ENCODE results near the gene FHIT. TPM values are rescaled to one million over a fixed set of nuclear protein-coding genes. Genes with fewer than 3 reads are reported as not detected.

Gene FHIT
- total and polyA plus RNA-seq, 2 experiments from 2014 or later = 0.22 to 0.90 TPM

GRCh38 chr3:60504827-60505457 is 746.3 kb downstream of the FHIT start:
- H3K79me2 ChIP-seq (ENCODE audit: insufficient read depth) = no peaks in the 10 kb centered on the region
- H3K27ac ChIP-seq = no peak overlapping the region
- 76 to 80% methylated on average over 1 of the region's 1 CpG for WGBS, 2 experiments (ENCODE audit: low coverage in 1 of 2, low lambda C conversion rate in 2 of 2, missing lambda C conversion rate in 2 of 2)
- no peaks in the 10 kb centered on the region for H3K9me2 ChIP-seq (ENCODE audit: insufficient read depth)
- no peaks in the 10 kb centered on the region for H3F3A ChIP-seq (ENCODE audit: insufficient read depth)
- DNase-seq = no peak
- H3K9me3 ChIP-seq (ENCODE audit: low read depth) = no peaks in the 10 kb centered on the region
- in situ Hi-C loops (cut with MboI) = no loop called here
- no peak overlapping the region for H3K9ac ChIP-seq
- H2AFZ ChIP-seq = no peak overlapping the region
- H3K27me3 ChIP-seq (replicated peaks; ENCODE audit: insufficient read depth) = no peaks in the 10 kb centered on the region
- H3K4me3 ChIP-seq = no peak overlapping the region
- TF ChIP-seq EZH2 (IDR thresholded peaks at IDR 0.05; ENCODE audit: insufficient read depth, poor library complexity, severe bottlenecking) (no peak), EZH2phosphoT487 (IDR thresholded peaks at IDR 0.05; ENCODE audit: insufficient read depth, low read depth) (no peak)
- no peaks in the 10 kb centered on the region for H3K4me1 ChIP-seq (ENCODE audit: insufficient read depth)
- H3K36me3 ChIP-seq (ENCODE audit: low read depth) = no peaks in the 10 kb centered on the region
- H3K4me2 ChIP-seq (ENCODE audit: unreplicated experiment) = no peak overlapping the region
- H4K20me1 ChIP-seq (ENCODE audit: insufficient read depth) = no peaks in the 10 kb centered on the region

- TF ChIP-seq EZH2phosphoT487 (IDR thresholded peaks at IDR 0.05; ENCODE audit: insufficient read depth, low read depth) (no peak), EZH2 (IDR thresholded peaks at IDR 0.05; ENCODE audit: insufficient read depth, poor library complexity, severe bottlenecking) (no peak)
- no peaks in the 10 kb centered on the region for H3K9me2 ChIP-seq (ENCODE audit: insufficient read depth)
- H3K27me3 ChIP-seq (replicated peaks; ENCODE audit: insufficient read depth) = no peaks in the 10 kb centered on the region
- no peaks in the 10 kb centered on the region for H3K4me1 ChIP-seq (ENCODE audit: insufficient read depth)
- no peak overlapping the region for H2AFZ ChIP-seq
- peak; percentile 4 for DNase-seq
- no peak overlapping the region for H3K9ac ChIP-seq
- 66 to 69% methylated on average over 6 of the region's 6 CpGs for WGBS, 2 experiments (ENCODE audit: low coverage in 1 of 2, low lambda C conversion rate in 2 of 2, missing lambda C conversion rate in 2 of 2)
- H3K4me2 ChIP-seq (ENCODE audit: unreplicated experiment) = no peak overlapping the region
- no peak overlapping the region for H3K27ac ChIP-seq
- no peaks in the 10 kb centered on the region for H3K36me3 ChIP-seq (ENCODE audit: low read depth)
- H4K20me1 ChIP-seq (ENCODE audit: insufficient read depth) = no peaks in the 10 kb centered on the region
- no peaks in the 10 kb centered on the region for H3K9me3 ChIP-seq (ENCODE audit: low read depth)
- H3K79me2 ChIP-seq (ENCODE audit: insufficient read depth) = no peaks in the 10 kb centered on the region
- in situ Hi-C loops (cut with MboI) = no loop called here
- no peak overlapping the region for H3K4me3 ChIP-seq
- H3F3A ChIP-seq (ENCODE audit: insufficient read depth) = no peaks in the 10 kb centered on the region
Measured at GRCh38 chr3:60501314-60501713, 749.9 kb downstream of the FHIT start.

GRCh38 chr3:60497902-60498301 is 753.4 kb downstream of the FHIT start:
- Histone ChIP-seq H3K36me3 (ENCODE audit: low read depth) (no peaks in the 10 kb centered on the region), H3K4me1 (ENCODE audit: insufficient read depth) (no peaks in the 10 kb centered on the region), H3K4me3 (no peak overlapping the region), H3K79me2 (ENCODE audit: insufficient read depth) (no peaks in the 10 kb centered on the region), H3K9me3 (ENCODE audit: low read depth) (no peaks in the 10 kb centered on the region), H3K27ac (no peak overlapping the region), H2AFZ (no peak overlapping the region), H3K9me2 (ENCODE audit: insufficient read depth) (no peaks in the 10 kb centered on the region), H3K9ac (no peak overlapping the region), H3F3A (ENCODE audit: insufficient read depth) (no peaks in the 10 kb centered on the region), H3K4me2 (ENCODE audit: unreplicated experiment) (no peak overlapping the region), H4K20me1 (ENCODE audit: insufficient read depth) (no peaks in the 10 kb centered on the region), H3K27me3 (replicated peaks; ENCODE audit: insufficient read depth) (no peaks in the 10 kb centered on the region)
- no peak for TF ChIP-seq EZH2 (IDR thresholded peaks at IDR 0.05; ENCODE audit: insufficient read depth, poor library complexity, severe bottlenecking)
- TF ChIP-seq EZH2phosphoT487 (IDR thresholded peaks at IDR 0.05; ENCODE audit: insufficient read depth, low read depth) = no peak
- in situ Hi-C loops (cut with MboI) = no loop called here
- WGBS, 2 experiments (ENCODE audit: low coverage in 1 of 2, low lambda C conversion rate in 2 of 2, missing lambda C conversion rate in 2 of 2) = 32 to 50% methylated on average over 1 of the region's 1 CpG
- no peak for DNase-seq

- Histone ChIP-seq H3K4me2 (ENCODE audit: unreplicated experiment) (no peak overlapping the region), H3K27me3 (replicated peaks; ENCODE audit: insufficient read depth) (no peaks in the 10 kb centered on the region), H2AFZ (no peak overlapping the region), H3K9me2 (ENCODE audit: insufficient read depth) (no peaks in the 10 kb centered on the region), H3K9ac (no peak overlapping the region), H3K27ac (no peak overlapping the region), H3K9me3 (ENCODE audit: low read depth) (no peaks in the 10 kb centered on the region), H3K36me3 (ENCODE audit: low read depth) (no peaks in the 10 kb centered on the region), H3K4me3 (no peak overlapping the region), H3K4me1 (ENCODE audit: insufficient read depth) (no peaks in the 10 kb centered on the region), H4K20me1 (ENCODE audit: insufficient read depth) (no peaks in the 10 kb centered on the region), H3K79me2 (ENCODE audit: insufficient read depth) (no peaks in the 10 kb centered on the region), H3F3A (ENCODE audit: insufficient read depth) (no peaks in the 10 kb centered on the region)
- TF ChIP-seq EZH2 (IDR thresholded peaks at IDR 0.05; ENCODE audit: insufficient read depth, poor library complexity, severe bottlenecking) (no peak), EZH2phosphoT487 (IDR thresholded peaks at IDR 0.05; ENCODE audit: insufficient read depth, low read depth) (no peak)
- 37% methylated on average over 2 of the region's 2 CpGs for WGBS, 2 experiments (ENCODE audit: low coverage in 1 of 2, low lambda C conversion rate in 2 of 2, missing lambda C conversion rate in 2 of 2)
- in situ Hi-C loops (cut with MboI) = no loop called here
- DNase-seq = no peak
Measured at GRCh38 chr3:60490992-60491391, 760.3 kb downstream of the FHIT start.

Measured in GM23248 (cell line).